Thoracic aorta (tissue), 2 donors: Measurements from ENCODE around the gene B4GALNT1. TPM values are rescaled to one million over a fixed set of nuclear protein-coding genes. Genes with fewer than 3 reads are reported as not detected.

ENCODE experiments used
- ATAC-seq: fragments of 150-250 bp; one replicate; pipeline ENCODE4 v1.8.0; 2017; ENCODE audit warnings: low read depth; ENCODE audit not compliant: insufficient number of reproducible peaks, low FRiP score
- DNase-seq: peaks from one replicate; pipeline ENCODE4 v3.0.0-alpha.2; 2020; ENCODE audit warnings: low spot score
- H3K27ac ChIP-seq, 2 donors: fragments of 200-600 bp; sonication (generic); 1 replicate in 1 of 2; 2 replicates in 1 of 2; pipeline ENCODE4 v1.5.1; 2016; ENCODE audit warnings: mild to moderate bottlenecking in 2 of 2, moderate library complexity in 2 of 2
- H3K27me3 ChIP-seq: fragments of 200-600 bp; sonication (generic); replicated peaks from 2 replicates; pipeline ENCODE4 v1.6.0; 2016; ENCODE audit warnings: mild to moderate bottlenecking; ENCODE audit not compliant: insufficient read depth
- H3K36me3 ChIP-seq: fragments of 200-600 bp; sonication (generic); one replicate; pipeline ENCODE4 v1.5.1; 2016
- H3K4me1 ChIP-seq, 2 donors: fragments of 200-600 bp; sonication (generic); 1 replicate in 1 of 2; 2 replicates in 1 of 2; pipeline versions ENCODE4 v1.5.1 to v1.6.0; 2016; ENCODE audit warnings: low read depth in 2 of 2, mild to moderate bottlenecking in 1 of 2; ENCODE audit not compliant: control insufficient read depth in 1 of 2
- H3K4me3 ChIP-seq: fragments of 200-600 bp; sonication (generic); 2 replicates; pipeline ENCODE4 v1.5.1; 2016; ENCODE audit warnings: mild to moderate bottlenecking
- H3K9me3 ChIP-seq: fragments of 200-600 bp; sonication (generic); 2 replicates; pipeline ENCODE4 v1.5.1; 2016
- total RNA-seq, 2 donors: library from RNA; depleted of rRNA; stranded (reverse); fragments of >200 nt; gene quantifications; one replicate each; pipeline versions ENCODE4 v1.1.0 to v1.2.3, GENCODE V29; 2016
- TF ChIP-seq, protein P1 (sequence below): fragments of 200-600 bp; sonication (generic); IDR thresholded peaks from one replicate; pipeline ENCODE4 v1.5.1; 2019; ENCODE audit warnings: antibody characterized with exemption

Gene B4GALNT1
- total RNA-seq, 2 donors from 2014 or later = 4.0 to 11.0 TPM

DNA sequence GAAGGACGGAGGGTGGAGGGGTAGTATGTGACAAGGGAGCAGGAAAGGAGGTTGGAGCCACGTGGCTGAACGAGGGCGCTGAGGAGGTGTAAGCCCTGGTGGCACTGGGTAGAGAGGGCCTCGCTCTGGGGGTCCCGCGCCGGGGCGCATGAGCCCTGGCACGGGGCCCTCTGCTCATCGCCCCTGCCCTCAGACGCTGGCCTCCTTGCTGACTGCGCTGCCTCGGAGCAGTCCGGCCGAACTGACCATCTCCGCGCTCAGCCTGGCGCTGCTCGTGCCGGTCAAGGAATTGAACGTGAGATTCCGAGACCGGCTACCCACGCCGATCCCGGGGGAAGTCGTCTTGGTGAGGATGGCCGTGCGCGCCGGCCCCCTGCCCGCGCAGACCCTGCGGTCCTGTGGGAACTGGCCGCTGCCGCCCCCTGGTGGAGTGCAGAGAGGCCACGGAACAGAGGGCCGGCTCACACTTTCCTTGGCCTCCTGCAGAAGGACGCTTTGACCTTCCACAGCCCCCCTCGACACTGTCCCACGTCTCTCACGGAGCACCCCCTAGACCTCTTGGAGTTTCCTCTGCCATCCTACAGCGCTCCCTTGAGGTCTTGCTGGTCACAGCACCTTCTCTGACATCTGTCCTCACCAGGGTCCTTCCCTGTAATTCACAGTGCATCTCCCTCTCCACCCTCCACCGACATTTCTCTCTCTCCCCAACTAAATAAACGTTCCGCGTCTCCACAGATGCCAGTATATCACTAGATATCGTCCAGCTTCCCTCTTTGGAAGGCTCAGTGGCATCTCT lies 11.3 kb downstream of the B4GALNT1 start:
- TF ChIP-seq, protein P1, sequence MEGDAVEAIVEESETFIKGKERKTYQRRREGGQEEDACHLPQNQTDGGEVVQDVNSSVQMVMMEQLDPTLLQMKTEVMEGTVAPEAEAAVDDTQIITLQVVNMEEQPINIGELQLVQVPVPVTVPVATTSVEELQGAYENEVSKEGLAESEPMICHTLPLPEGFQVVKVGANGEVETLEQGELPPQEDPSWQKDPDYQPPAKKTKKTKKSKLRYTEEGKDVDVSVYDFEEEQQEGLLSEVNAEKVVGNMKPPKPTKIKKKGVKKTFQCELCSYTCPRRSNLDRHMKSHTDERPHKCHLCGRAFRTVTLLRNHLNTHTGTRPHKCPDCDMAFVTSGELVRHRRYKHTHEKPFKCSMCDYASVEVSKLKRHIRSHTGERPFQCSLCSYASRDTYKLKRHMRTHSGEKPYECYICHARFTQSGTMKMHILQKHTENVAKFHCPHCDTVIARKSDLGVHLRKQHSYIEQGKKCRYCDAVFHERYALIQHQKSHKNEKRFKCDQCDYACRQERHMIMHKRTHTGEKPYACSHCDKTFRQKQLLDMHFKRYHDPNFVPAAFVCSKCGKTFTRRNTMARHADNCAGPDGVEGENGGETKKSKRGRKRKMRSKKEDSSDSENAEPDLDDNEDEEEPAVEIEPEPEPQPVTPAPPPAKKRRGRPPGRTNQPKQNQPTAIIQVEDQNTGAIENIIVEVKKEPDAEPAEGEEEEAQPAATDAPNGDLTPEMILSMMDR = peak; percentile 93
- H3K9me3 ChIP-seq = no peaks in the 10 kb centered on the region
- H3K27me3 ChIP-seq = no peaks in the 10 kb centered on the region
- H3K4me1 ChIP-seq = peaks cover 7 to 10% of the 10 kb centered on the region in 2 donors
- H3K27ac ChIP-seq = no peak overlapping the region
- peaks cover 12% of the 10 kb centered on the region for H3K36me3 ChIP-seq
- ATAC-seq = no peak
- peak overlapping the region; percentile 66 for H3K4me3 ChIP-seq
- no peak for DNase-seq

GRCh38 chr12:57620936-57621496 lies 12.0 kb downstream of the B4GALNT1 start:
- TF ChIP-seq, protein P1 = no peak
- peak overlapping the region; percentile 66 for H3K4me3 ChIP-seq
- no peak overlapping the region for H3K27ac ChIP-seq
- DNase-seq (no peak), ATAC-seq (no peak)
- peaks cover 7 to 15% of the 10 kb centered on the region in 2 donors for H3K4me1 ChIP-seq
- H3K27me3 ChIP-seq = no peaks in the 10 kb centered on the region
- peaks cover 13% of the 10 kb centered on the region for H3K36me3 ChIP-seq
- H3K9me3 ChIP-seq = no peaks in the 10 kb centered on the region

DNA sequence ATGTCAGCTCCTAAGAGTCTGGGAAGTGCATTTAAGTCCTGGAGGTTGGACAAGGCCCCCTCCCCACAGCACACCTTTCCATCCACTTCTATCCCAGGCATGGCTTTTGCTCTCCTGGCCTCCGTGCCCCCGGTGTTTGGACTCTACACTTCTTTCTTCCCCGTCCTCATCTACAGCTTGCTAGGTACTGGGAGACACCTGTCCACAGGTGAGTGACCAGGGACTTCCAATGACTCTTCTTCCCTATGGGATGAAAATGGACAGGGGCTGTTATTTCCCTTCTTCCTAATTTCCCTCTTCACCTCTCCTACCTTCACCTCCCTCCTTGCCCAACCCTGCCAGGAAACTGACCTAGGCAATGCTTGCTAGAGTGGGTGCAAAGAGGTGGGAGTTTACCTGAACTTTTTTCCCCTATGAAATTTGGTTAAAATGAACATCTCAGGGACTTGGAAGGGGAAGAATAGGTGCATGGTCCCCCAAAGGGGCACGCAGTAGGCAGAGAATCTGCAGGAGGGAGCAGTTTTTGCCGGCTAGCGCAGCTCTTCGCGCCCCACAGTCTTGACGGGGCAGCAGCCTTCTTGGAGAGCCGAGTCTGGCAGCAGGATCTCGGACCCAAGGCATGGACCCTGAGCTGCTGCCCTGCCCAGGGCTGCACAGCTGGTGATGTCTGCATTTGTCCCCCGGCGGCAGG lies 12.6 kb downstream of the B4GALNT1 start:
- Histone ChIP-seq H3K36me3 (peaks cover 13% of the 10 kb centered on the region), H3K27ac (no peak overlapping the region), H3K4me1 (peaks cover 7 to 17% of the 10 kb centered on the region in 2 donors), H3K9me3 (no peaks in the 10 kb centered on the region), H3K27me3 (no peaks in the 10 kb centered on the region), H3K4me3 (no peak overlapping the region)
- no peak for ATAC-seq
- TF ChIP-seq, protein P1 = no peak
- DNase-seq = no peak

- peaks cover 7 to 18% of the 10 kb centered on the region in 2 donors for H3K4me1 ChIP-seq
- TF ChIP-seq, protein P1 = no peak
- no peak overlapping the region for H3K27ac ChIP-seq
- no peak overlapping the region for H3K4me3 ChIP-seq
- no peaks in the 10 kb centered on the region for H3K27me3 ChIP-seq
- DNase-seq (no peak), ATAC-seq (no peak)
- peaks cover 18% of the 10 kb centered on the region for H3K36me3 ChIP-seq
- no peaks in the 10 kb centered on the region for H3K9me3 ChIP-seq
Observed at GRCh38 chr12:57619434-57620244, 13.4 kb downstream of the B4GALNT1 start.
